Measurements from ENCODE around the gene ZNF8. TPM values are rescaled to one million over a fixed set of nuclear protein-coding genes. Genes with fewer than 3 reads are reported as not detected.

The ZNF8 gene
- total RNA-seq, 3 donors from 2014 or later: 4.2 to 10.8 (median 9.2) TPM

DNA sequence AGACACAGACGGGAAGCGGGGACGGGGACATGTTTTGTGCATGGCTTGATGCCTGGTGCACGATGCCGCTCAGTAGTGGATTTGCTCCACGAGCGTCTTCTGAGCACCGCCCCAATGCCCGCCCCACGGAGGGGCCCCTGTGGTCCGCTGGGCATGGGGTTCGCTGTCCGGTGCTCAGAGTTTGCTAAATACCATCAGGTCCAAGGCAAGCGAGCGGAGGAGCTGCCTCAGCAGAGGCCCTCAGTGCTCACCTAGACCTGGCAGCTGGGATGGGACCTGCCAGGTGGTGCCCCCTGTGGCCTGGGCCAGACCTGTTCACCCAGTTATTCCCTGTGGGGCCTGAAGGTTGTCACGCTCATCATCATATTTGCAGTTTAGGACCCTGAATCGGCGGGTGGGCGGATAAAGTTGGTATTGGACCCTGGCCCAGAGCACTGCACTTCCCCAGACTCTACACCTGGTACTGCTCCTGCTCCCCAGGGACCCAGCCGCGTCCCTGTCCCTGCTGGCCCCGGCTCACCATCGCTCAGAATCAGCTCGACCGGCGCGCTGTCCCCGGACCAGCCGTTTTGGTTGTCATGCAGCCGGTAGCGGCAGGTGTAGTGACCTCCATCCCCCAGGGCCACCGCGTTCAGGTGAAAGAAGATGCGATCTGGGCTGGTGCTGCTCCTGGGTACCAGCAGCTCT lies 72.3 kb downstream of the ZNF8 start:
- H3K4me3 ChIP-seq: no peak overlapping the region
- no peak overlapping the region for H3K27ac ChIP-seq
- TF ChIP-seq POLR2A (IDR thresholded peaks at IDR 0.05) (no peak), POLR2AphosphoS5 (IDR thresholded peaks at IDR 0.05) (no peak), CTCF (IDR thresholded peaks at IDR 0.05) (no peak)
- H3K4me1 ChIP-seq: no peaks in the 10 kb centered on the region
- DNase-seq (ENCODE audit: low spot score in 2 of 2): no peak
- no peaks in the 10 kb centered on the region for H3K9me3 ChIP-seq
- no peaks in the 10 kb centered on the region for H3K27me3 ChIP-seq
- no peaks in the 10 kb centered on the region for H3K36me3 ChIP-seq
- intact Hi-C loops (cut with DNase I; ENCODE audit: low total_unique reads): no loop called here

- intact Hi-C loops (cut with DNase I; ENCODE audit: low total_unique reads): no loop called here
- Histone ChIP-seq H3K36me3 (no peaks in the 10 kb centered on the region), H3K4me1 (no peaks in the 10 kb centered on the region), H3K27ac (no peak overlapping the region), H3K27me3 (no peaks in the 10 kb centered on the region), H3K4me3 (no peak overlapping the region), H3K9me3 (no peaks in the 10 kb centered on the region)
- DNase-seq (ENCODE audit: low spot score in 2 of 2): no peak
- TF ChIP-seq POLR2AphosphoS5 (IDR thresholded peaks at IDR 0.05): no peak
- no peak for TF ChIP-seq POLR2A (IDR thresholded peaks at IDR 0.05)
- TF ChIP-seq CTCF (IDR thresholded peaks at IDR 0.05): no peak
Observed at GRCh38 chr19:58351558-58351878, 72.8 kb downstream of the ZNF8 start.

- Histone ChIP-seq H3K27me3 (no peaks in the 10 kb centered on the region), H3K27ac (no peak overlapping the region), H3K4me3 (no peak overlapping the region), H3K36me3 (no peaks in the 10 kb centered on the region), H3K4me1 (no peaks in the 10 kb centered on the region), H3K9me3 (no peaks in the 10 kb centered on the region)
- intact Hi-C loops (cut with DNase I; ENCODE audit: low total_unique reads): no loop called here
- DNase-seq (ENCODE audit: low spot score in 2 of 2): no peak
- no peak for TF ChIP-seq POLR2A (IDR thresholded peaks at IDR 0.05)
- no peak for TF ChIP-seq POLR2AphosphoS5 (IDR thresholded peaks at IDR 0.05)
- TF ChIP-seq CTCF (IDR thresholded peaks at IDR 0.05): no peak
Observed at GRCh38 chr19:58351990-58352755, 73.4 kb downstream of the ZNF8 start.

Other genes with a start within 250 kb of the ZNF8 start
- 1 to 10 TPM in 1 of 3 donors, not detected in 2; 1.3 TPM for gene ZSCAN1, start 244.9 kb upstream of the ZNF8 start, total RNA-seq
- 10 to 100 TPM in 2 of 3 donors, 1 to 10 TPM in 1; 7.5 to 16.2 (median 14.4) TPM for gene ZNF135, start 219.7 kb upstream of the ZNF8 start, total RNA-seq
- gene ZSCAN18, start 180.7 kb upstream of the ZNF8 start, total RNA-seq: 10 to 100 TPM; 29.1 to 94.4 (median 66.2) TPM
- gene ZNF329, start 128.2 kb upstream of the ZNF8 start, total RNA-seq: 10 to 100 TPM in 2 of 3 donors, 1 to 10 TPM in 1; 6.9 to 20.8 (median 13.8) TPM
- 10 to 100 TPM; 21.9 to 46.5 (median 39.0) TPM for gene ZNF274, start 95.9 kb upstream of the ZNF8 start, total RNA-seq
- gene ZNF544, start 50.0 kb upstream of the ZNF8 start, total RNA-seq: 10 to 100 TPM; 10.1 to 70.2 (median 36.1) TPM
- 10 to 100 TPM; 44.3 to 72.7 (median 60.0) TPM for gene ERVK3-1, start 26.4 kb downstream of the ZNF8 start, total RNA-seq
- 1 to 10 TPM; 2.6 to 3.8 (median 3.6) TPM for gene ZSCAN22, start 48.0 kb downstream of the ZNF8 start, total RNA-seq
- 10 to 100 TPM; 40.6 to 42.7 (median 42.6) TPM for gene A1BG, start 74.5 kb downstream of the ZNF8 start, total RNA-seq
- 1 to 10 TPM in 2 of 3 donors, under 1 TPM in 1; 0.80 to 5.3 (median 3.6) TPM for gene ZNF497, start 83.8 kb downstream of the ZNF8 start, total RNA-seq
- gene ZNF837, start 102.1 kb downstream of the ZNF8 start, total RNA-seq: 1 to 10 TPM; 1.3 to 6.6 (median 2.3) TPM
- gene RPS5, start 108.3 kb downstream of the ZNF8 start, total RNA-seq: 1,000 to 10,000 TPM; 1,794 to 2,659 (median 2,022) TPM
- 1 to 10 TPM in 1 of 3 donors, not detected in 2; 2.9 TPM for gene RNF225, start 116.7 kb downstream of the ZNF8 start, total RNA-seq
- gene ZNF584, start 129.7 kb downstream of the ZNF8 start, total RNA-seq: 10 to 100 TPM; 13.6 to 16.1 (median 15.8) TPM
- 10 to 100 TPM in 1 of 3 donors, 1 to 10 TPM in 2; 3.5 to 13.3 (median 6.2) TPM for gene ZNF132, start 161.2 kb downstream of the ZNF8 start, total RNA-seq
- 1 to 10 TPM; 6.1 to 9.1 (median 7.2) TPM for gene ZNF324B, start 172.7 kb downstream of the ZNF8 start, total RNA-seq
- gene ZNF324, start 188.1 kb downstream of the ZNF8 start, total RNA-seq: 10 to 100 TPM in 2 of 3 donors, 1 to 10 TPM in 1; 9.0 to 30.9 (median 24.3) TPM
- gene ZNF446, start 197.4 kb downstream of the ZNF8 start, total RNA-seq: 10 to 100 TPM; 10.2 to 23.4 (median 20.0) TPM
- 10 to 100 TPM in 2 of 3 donors, 1 to 10 TPM in 1; 4.7 to 18.0 (median 10.7) TPM for gene SLC27A5, start 233.0 kb downstream of the ZNF8 start, total RNA-seq
- 1 to 10 TPM; 8.2 to 9.2 (median 8.6) TPM for gene ZBTB45, start 240.9 kb downstream of the ZNF8 start, total RNA-seq